Measurements from ENCODE around the gene TNK2.

- TF ChIP-seq POLR2A (IDR thresholded peaks at IDR 0.05; ENCODE audit: low read length) = no peak
- no peak for TF ChIP-seq GATA1 (IDR thresholded peaks at IDR 0.05; ENCODE audit: low read depth, low read length)
These were observed 62.9 kb downstream of the TNK2 start for GRCh38 chr3:195845483-195845882.
